Adrenal gland (tissue), 19 donors: ENCODE measurements around the gene MRPL1. TPM values are rescaled to one million over a fixed set of nuclear protein-coding genes. Genes with fewer than 3 reads are reported as not detected.

Experiments used
- DNase-seq, 7 donors: peaks; one replicate each; pipeline ENCODE4 v3.0.0-alpha.2; 2019 to 2020
- H3K27ac ChIP-seq, 5 donors: fragments of 200-600 bp; sonication (generic) in 4 of 5; 1 replicate in 3 of 5; 2 replicates in 2 of 5; pipeline versions ENCODE4 v1.5.1 to v1.8.0; 2016 to 2020; ENCODE audit warnings: mild to moderate bottlenecking in 1 of 5
- H3K27me3 ChIP-seq: fragments of 200-600 bp; 2 replicates; pipeline ENCODE4 v1.8.0; 2021
- H3K36me3 ChIP-seq, 2 donors: fragments of 200-600 bp; replicated peaks in 1 of 2; 1 replicate in 1 of 2; 2 replicates in 1 of 2; pipeline versions ENCODE4 v1.5.1 to v1.8.0; 2018 to 2022
- H3K4me1 ChIP-seq, 2 donors: fragments of 200-600 bp; replicated peaks in 1 of 2; 1 replicate in 1 of 2; 2 replicates in 1 of 2; pipeline versions ENCODE4 v1.5.1 to v1.8.0; 2018 to 2021
- H3K4me3 ChIP-seq, 4 donors: fragments of 200-600 bp; sonication (generic) in 3 of 4; one replicate each; pipeline ENCODE4 v1.5.1; 2016 to 2018
- H3K9me3 ChIP-seq, 3 donors: fragments of 200-600 bp; sonication (generic) in 1 of 3; replicated peaks in 1 of 3; 1 replicate in 2 of 3; 2 replicates in 1 of 3; pipeline versions ENCODE4 v1.5.1 to v1.8.0; 2016 to 2021
- CTCF ChIP-seq, 6 experiments: fragments of 450-650 bp in 4 of 6; fragments of 200-600 bp in 2 of 6; sonication (generic) in 1 of 6; IDR thresholded peaks; 1 replicate in 5 of 6; 2 replicates in 1 of 6; pipeline versions ENCODE4 v1.5.1 to v1.8.0; 2016 to 2021; ENCODE audit warnings: antibody characterized with exemption in 6 of 6, mild to moderate bottlenecking in 2 of 6, moderate library complexity in 1 of 6
- POLR2A ChIP-seq, 2 donors: fragments of 450-650 bp; IDR thresholded peaks; one replicate each; pipeline ENCODE4 v1.6.1; 2017; ENCODE audit warnings: antibody characterized with exemption in 2 of 2, mild to moderate bottlenecking in 2 of 2, moderate library complexity in 1 of 2
- WGBS, 4 donors: extraction: QIAGEN DNeasy Blood & Tissue Kit in 2 of 4; methylation state at CpG; one replicate each; pipeline versions ENCODE4 v1.1.5 to v1.1.7; 2013 to 2017; 5-methylcytosine and 5-hydroxymethylcytosine counted together
- intact Hi-C, 2 donors: fragments of 100-400 bp; cut with DNase I; formaldehyde crosslinking; loops; one replicate each; pipeline versions ENCODE4 v1.14.1 to v1.15.0; 2022 to 2023
- long read RNA-seq, 10 donors: library from polyadenylated mRNA in 3 of 10; unstranded in 2 of 10; stranded (forward) in 1 of 10; transcript quantifications; one replicate each; pipeline ENCODE4 v2.0.0 and lab custom pipeline, GENCODE V29; 2021 to 2026
- polyA plus RNA-seq, 3 donors: library from polyadenylated mRNA; stranded (reverse); fragments of 200-250 nt in 2 of 3; fragments of 350-450 nt in 1 of 3; fragmentation: Illumina TruSeq in 1 of 3; extraction: RNeasy Lipid Tissue Mini Kit (QIAGEN cat#74804) in 1 of 3; gene quantifications; one replicate each; pipeline ENCODE4 v1.2.3, GENCODE V29; 2013 to 2014
- total RNA-seq, 9 donors: library from RNA; depleted of rRNA in 4 of 9; stranded (reverse); fragments of >200 nt in 4 of 9; fragments of 120-200 nt in 1 of 9; fragmentation: NEBNext Ultra II Directional in 1 of 9; extraction: Animal tissue kit (Norgen Biotek cat#: 25700) in 1 of 9; gene quantifications; one replicate each; pipeline versions ENCODE4 v1.1.0 to v1.2.4, GENCODE V29; 2013 to 2023
- donor health status: healthy with polysubstance abuse.
- donor health status: Bipolar disorder and iron deficiency.
- donor health status: DM: yes; HTN: yes; CAD: no.
- donor health status: DM: no; HTN: no; CAD: no.
- donor health status: DM: no; HTN: no; CAD: no.
- donor health status: DM: yes; HTN: yes; CAD: no.

The MRPL1 gene
- total RNA-seq (10 to 100 TPM; 14.3 to 65.3 (median 25.2) TPM), polyA plus RNA-seq (10 to 100 TPM; 36.7 to 49.4 (median 42.4) TPM)
- long read RNA-seq, donor 1, transcript MRPL1-201 (9 exons, 1,490 nt): major isoform, 37 of 52 reads
- long read RNA-seq, donor 1, partial matches to known transcripts: 15 of 52 reads
- long read RNA-seq, donor 1, other reads (novel, unspliced or antisense): 0 of 52 reads
- long read RNA-seq, donor 2, transcript MRPL1-201 (9 exons, 1,490 nt): major isoform, 19 of 38 reads
- long read RNA-seq, donor 2, partial matches to known transcripts: 19 of 38 reads
- long read RNA-seq, donor 2, other reads (novel, unspliced or antisense): 0 of 38 reads
- long read RNA-seq, donor 3, transcript MRPL1-201 (9 exons, 1,490 nt): major isoform, 24 of 29 reads
- long read RNA-seq, donor 3, partial matches to known transcripts: 5 of 29 reads
- long read RNA-seq, donor 3, other reads (novel, unspliced or antisense): 0 of 29 reads
- long read RNA-seq, donor 4, transcript MRPL1-201 (9 exons, 1,490 nt): major isoform, 25 of 30 reads
- long read RNA-seq, donor 4, partial matches to known transcripts: 3 of 30 reads
- long read RNA-seq, donor 4, other reads (novel, unspliced or antisense): 2 of 30 reads
- long read RNA-seq, donor 5, transcript MRPL1-201 (9 exons, 1,490 nt): major isoform, 17 of 23 reads
- long read RNA-seq, donor 5, partial matches to known transcripts: 2 of 23 reads
- long read RNA-seq, donor 5, other reads (novel, unspliced or antisense): 4 of 23 reads
- long read RNA-seq, donor 6, transcript MRPL1-201 (9 exons, 1,490 nt): major isoform, 10 of 14 reads
- long read RNA-seq, donor 6, partial matches to known transcripts: 3 of 14 reads
- long read RNA-seq, donor 6, other reads (novel, unspliced or antisense): 1 of 14 reads
- long read RNA-seq, donor 7, transcript MRPL1-201 (9 exons, 1,490 nt): major isoform, 9 of 9 reads
- long read RNA-seq, donor 7, partial matches to known transcripts: 0 of 9 reads
- long read RNA-seq, donor 7, other reads (novel, unspliced or antisense): 0 of 9 reads
- long read RNA-seq, donor 8, transcript MRPL1-201 (9 exons, 1,490 nt): major isoform, 28 of 37 reads
- long read RNA-seq, donor 8, partial matches to known transcripts: 9 of 37 reads
- long read RNA-seq, donor 8, other reads (novel, unspliced or antisense): 0 of 37 reads
- long read RNA-seq, donor 9, transcript MRPL1-201 (9 exons, 1,490 nt): major isoform, 20 of 20 reads
- long read RNA-seq, donor 9, partial matches to known transcripts: 0 of 20 reads
- long read RNA-seq, donor 9, other reads (novel, unspliced or antisense): 0 of 20 reads
- long read RNA-seq, donor 10, transcript MRPL1-201 (9 exons, 1,490 nt): major isoform, 9 of 9 reads
- long read RNA-seq, donor 10, partial matches to known transcripts: 0 of 9 reads
- long read RNA-seq, donor 10, other reads (novel, unspliced or antisense): 0 of 9 reads

- Histone ChIP-seq H3K4me1 (peaks cover 0 to 17% of the 10 kb centered on the region in 2 donors), H3K27ac (peak within 1 kb of the TSS; percentile 89 to 99 (median 97)), H3K4me3 (peak within 1 kb of the TSS; percentile 34 to 93 (median 66)), H3K36me3 (no peaks in the 10 kb centered on the region), H3K9me3 (no peaks in the 10 kb centered on the region), H3K27me3 (no peaks in the 10 kb centered on the region)
- intact Hi-C loops: loop anchor here in 1 of 2 donors (10.0 kb wide), 1 partner anchor 48 kb away; the partner anchor contains the start of gene CNOT6L
- TF ChIP-seq POLR2A (IDR thresholded peaks at IDR 0.05): peak; percentile 72 to 92
- peak in 1 of 6 experiments; percentile 27 for TF ChIP-seq CTCF (IDR thresholded peaks at IDR 0.05)
- 0 to 1% (median 0%) methylated on average over 30 to 33 of the region's 33 CpGs for WGBS, 4 donors
- peak; percentile 88 to 98 (median 94) for DNase-seq
These were observed at the start of gene MRPL1 for GRCh38 chr4:77862478-77863216. Gene MRPL1 (plus strand): TSS chr4:77862830. CDS start chr4:77862849, 19 bp downstream.

- Histone ChIP-seq H3K9me3 (no peaks in the 10 kb centered on the region), H3K27me3 (no peaks in the 10 kb centered on the region), H3K27ac (no peak overlapping the region), H3K4me1 (peaks cover 1 to 46% of the 10 kb centered on the region in 2 donors), H3K4me3 (no peak overlapping the region), H3K36me3 (no peaks in the 10 kb centered on the region)
- DNase-seq: no peak
- no peak for TF ChIP-seq POLR2A (IDR thresholded peaks at IDR 0.05)
- no peak for TF ChIP-seq CTCF (IDR thresholded peaks at IDR 0.05)
- intact Hi-C loops: loop anchor here in 1 of 2 donors (10.0 kb wide), 1 partner anchor 49 kb away; the partner anchor contains the start of gene MRPL1
These were observed 47.0 kb upstream of the MRPL1 start for GRCh38 chr4:77815636-77816035.

GRCh38 chr4:77816546-77816945 lies 46.1 kb upstream of the MRPL1 start:
- WGBS, 4 donors: 58 to 69% (median 66%) methylated on average over 2 of the region's 2 CpGs
- TF ChIP-seq CTCF (IDR thresholded peaks at IDR 0.05): no peak
- TF ChIP-seq POLR2A (IDR thresholded peaks at IDR 0.05): no peak
- Histone ChIP-seq H3K4me1 (peaks cover 10 to 55% of the 10 kb centered on the region in 2 donors), H3K27ac (peak overlapping the region in 1 of 5 donors; percentile 20), H3K9me3 (no peaks in the 10 kb centered on the region), H3K27me3 (no peaks in the 10 kb centered on the region), H3K4me3 (no peak overlapping the region), H3K36me3 (no peaks in the 10 kb centered on the region)
- no peak for DNase-seq
- intact Hi-C loops: loop anchor here in 1 of 2 donors (10.0 kb wide), 1 partner anchor 48 kb away; the partner anchor contains the start of gene MRPL1
